SK-N-SH (cell line): Measurements from ENCODE around the gene FMN1. TPM values are rescaled to one million over a fixed set of nuclear protein-coding genes. Genes with fewer than 3 reads are reported as not detected.

Experiments
- CTCF ChIA-PET: fragments of 300-600, 350-600 bp; formaldehyde crosslinking; extraction: SDS; loops from one replicate; lab custom pipeline; 2021; lab: Yijun Ruan, JAX
- POLR2A ChIA-PET: fragments of 350-600 bp; sonication (Branson Sonifier 250); formaldehyde crosslinking; extraction: SDS; loops from one replicate; lab custom pipeline; 2020; ENCODE audit warnings: antibody characterized with exemption, inconsistent platforms; lab: Yijun Ruan, JAX
- DNase-seq: peaks from one replicate; pipeline ENCODE4 v3.0.0; 2012
- H2AFZ ChIP-seq: fragments of 200-600 bp; sonication (generic); 2 replicates; pipeline ENCODE4 v1.8.1; 2016; ENCODE audit warnings: antibody characterized with exemption, mild to moderate bottlenecking, low read depth
- H3F3A ChIP-seq: fragments of 200-600 bp; sonication (generic); replicated peaks from 2 replicates; pipeline ENCODE3; 2016; ENCODE audit warnings: antibody characterized with exemption, mild to moderate bottlenecking; ENCODE audit not compliant: insufficient read depth
- H3K27ac ChIP-seq, 2 experiments: fragments of 200-500 bp in 1 of 2; fragments of 200-600 bp in 1 of 2; sonication (Bioruptor generic) in 1 of 2; sonication (generic), shearing (Covaris generic) in 1 of 2; 2 replicates each; pipeline versions ENCODE4 v1.5.1 to v1.6.1; 2014 to 2016; ENCODE audit warnings: low read depth in 2 of 2, inconsistent platforms in 1 of 2, low read length in 1 of 2, mild to moderate bottlenecking in 1 of 2, mixed read lengths in 1 of 2
- H3K27me3 ChIP-seq: fragments of 200-600 bp; sonication (generic), shearing (Covaris generic); 2 replicates; pipeline ENCODE4 v1.6.1; 2016; ENCODE audit warnings: mixed run types; ENCODE audit not compliant: insufficient read depth
- H3K36me3 ChIP-seq, 2 experiments: fragments of 200-500 bp in 1 of 2; fragments of 200-600 bp in 1 of 2; sonication (Bioruptor generic) in 1 of 2; sonication (generic) in 1 of 2; replicated peaks in 1 of 2; 2 replicates each; pipeline versions ENCODE3 to v1.5.1; 2014 to 2016; ENCODE audit warnings: low read length in 1 of 2, mild to moderate bottlenecking in 1 of 2; ENCODE audit not compliant: insufficient read depth in 2 of 2, control insufficient read depth in 1 of 2
- H3K4me1 ChIP-seq, 2 experiments: fragments of 200-500 bp in 1 of 2; fragments of 200-600 bp in 1 of 2; sonication (Bioruptor generic) in 1 of 2; sonication (generic), shearing (Covaris generic) in 1 of 2; 2 replicates each; pipeline versions ENCODE4 v1.5.1 to v1.6.1; 2014 to 2016; ENCODE audit warnings: low read depth in 1 of 2, low read length in 1 of 2, mixed run types in 1 of 2; ENCODE audit not compliant: insufficient read depth in 2 of 2, control insufficient read depth in 1 of 2
- H3K4me2 ChIP-seq: fragments of 200-600 bp; sonication (generic), shearing (Covaris generic); 2 replicates; pipeline ENCODE4 v1.6.1; 2017; ENCODE audit warnings: mixed run types
- H3K4me3 ChIP-seq, 2 experiments: fragments of 200-500 bp in 1 of 2; fragments of 200-600 bp in 1 of 2; sonication (Bioruptor generic) in 1 of 2; sonication (generic), shearing (Covaris generic) in 1 of 2; 2 replicates each; pipeline versions ENCODE4 v1.5.1 to v1.8.1; 2014 to 2016; ENCODE audit warnings: low read depth in 2 of 2, inconsistent platforms in 1 of 2, low read length in 1 of 2, mild to moderate bottlenecking in 1 of 2, mixed read lengths in 1 of 2, moderate library complexity in 1 of 2
- H3K79me2 ChIP-seq: fragments of 200-600 bp; sonication (generic); 2 replicates; pipeline ENCODE4 v1.8.1; 2017; ENCODE audit warnings: mild to moderate bottlenecking; ENCODE audit not compliant: insufficient read depth
- H3K9ac ChIP-seq: fragments of 200-600 bp; sonication (generic); 2 replicates; pipeline ENCODE4 v1.6.1; 2017; ENCODE audit warnings: mixed run types
- H3K9me2 ChIP-seq: fragments of 200-600 bp; sonication (generic); 2 replicates; pipeline ENCODE4 v1.6.1; 2017; ENCODE audit warnings: mixed run types
- H3K9me3 ChIP-seq: fragments of 200-600 bp; sonication (generic); 2 replicates; pipeline ENCODE4 v1.6.1; 2017; ENCODE audit warnings: mixed run types, mild to moderate bottlenecking, moderate library complexity
- H4K20me1 ChIP-seq: fragments of 200-600 bp; sonication (generic); 2 replicates; pipeline ENCODE4 v1.6.1; 2017; ENCODE audit warnings: mild to moderate bottlenecking, mixed run types; ENCODE audit not compliant: insufficient read depth
- ELF1 ChIP-seq: IDR thresholded peaks from 2 replicates; pipeline ENCODE4 v1.4.0; 2012
- EP300 ChIP-seq, 2 experiments: IDR thresholded peaks; 2 replicates each; pipeline versions ENCODE4 v1.4.0 to v1.6.1; 2012; ENCODE audit warnings: borderline replicate concordance in 1 of 2, low read depth in 1 of 2, low read length in 1 of 2
- FOSL2 ChIP-seq: IDR thresholded peaks from 2 replicates; pipeline ENCODE4 v1.4.0; 2012; ENCODE audit warnings: low read depth, mild to moderate bottlenecking, moderate library complexity, borderline replicate concordance
- FOXJ3 ChIP-seq: sonication (generic); formaldehyde crosslinking; IDR thresholded peaks from 2 replicates; pipeline ENCODE4 v1.5.1; 2020; ENCODE audit warnings: mild to moderate bottlenecking, missing genetic modification reagents
- GATA2 ChIP-seq: sonication (generic); formaldehyde crosslinking; IDR thresholded peaks from 2 replicates; pipeline ENCODE4 v1.5.0; 2020; ENCODE audit warnings: mild to moderate bottlenecking, missing genetic modification reagents
- MXI1 ChIP-seq: IDR thresholded peaks from 2 replicates; pipeline ENCODE4 v1.6.1; 2012; ENCODE audit warnings: mild to moderate bottlenecking, low read depth, low read length, improper control_type of control experiment
- NFIC ChIP-seq: IDR thresholded peaks from 2 replicates; pipeline ENCODE4 v1.4.0; 2012; ENCODE audit warnings: borderline replicate concordance
- NRF1 ChIP-seq: IDR thresholded peaks from 2 replicates; pipeline ENCODE4 v1.6.1; 2012; ENCODE audit warnings: low read depth, mild to moderate bottlenecking, low read length
- PBX3 ChIP-seq: IDR thresholded peaks from 2 replicates; pipeline ENCODE4; 2012
- POLR2AphosphoS5 ChIP-seq: IDR thresholded peaks from 2 replicates; pipeline ENCODE4 v1.6.1; 2012; ENCODE audit warnings: low read depth, low read length
- RAD21 ChIP-seq: IDR thresholded peaks from 2 replicates; pipeline ENCODE4 v1.6.1; 2012; ENCODE audit warnings: mild to moderate bottlenecking, low read length
- SIN3A ChIP-seq: IDR thresholded peaks from 2 replicates; pipeline ENCODE4 v1.6.1; 2012; ENCODE audit warnings: low read depth, mild to moderate bottlenecking, low read length, moderate library complexity, borderline replicate concordance
- TAF1 ChIP-seq: IDR thresholded peaks from 2 replicates; pipeline ENCODE4 v1.6.1; 2012; ENCODE audit warnings: low read depth, mild to moderate bottlenecking, low read length, moderate library complexity, borderline replicate concordance
- TCF12 ChIP-seq: IDR thresholded peaks from 2 replicates; pipeline ENCODE4 v1.4.0; 2012
- WGBS: methylation state at CpG from one replicate; pipeline ENCODE4 v1.1.6; 2017; ENCODE audit warnings: low lambda C conversion rate; 5-methylcytosine and 5-hydroxymethylcytosine counted together
- polyA plus RNA-seq, 3 experiments: library from polyadenylated mRNA; depleted of rRNA; stranded (reverse); fragments of >200 nt; gene quantifications; 2 replicates each; pipeline ENCODE4 v1.2.3, GENCODE V29; 2012
- TF ChIP-seq, protein P1 (sequence below): IDR thresholded peaks from 2 replicates; pipeline ENCODE4 v1.4.0; 2012; ENCODE audit warnings: low read depth, borderline replicate concordance
- TF ChIP-seq, protein P2 (sequence below): IDR thresholded peaks from 2 replicates; pipeline ENCODE4 v1.4.0; 2012; ENCODE audit warnings: low read depth

FMN1 gene
- polyA plus RNA-seq, 1 of the 3 experiments (the other 2 are of a cell fraction) = 9.1 TPM

GRCh38 chr15:33028495-33028894 is 166.0 kb downstream of the FMN1 start:
- H3K27me3 ChIP-seq = no peaks in the 10 kb centered on the region
- peak; percentile 21 for DNase-seq
- H3K79me2 ChIP-seq = peaks cover 99% of the 10 kb centered on the region
- peaks cover 10 to 29% of the 10 kb centered on the region in 2 experiments; a peak in 3 of 4 replicates for H3K4me1 ChIP-seq
- no peaks in the 10 kb centered on the region for H3K9me2 ChIP-seq
- ChIA-PET CTCF (interaction anchor here (0.7 to 3.3 kb wide), 5 partner anchors 10 to 373 kb away, joined by 3 to 18 read pairs (median 3); no protein-coding TSS in a partner anchor), POLR2A (interaction anchor here (0.6 kb wide), 1 partner anchor 42 kb away, joined by 4 read pairs; no protein-coding TSS in a partner anchor)
- no peak for TF ChIP-seq NRF1
- no peak for TF ChIP-seq SIN3A
- TF ChIP-seq ELF1 = no peak
- TF ChIP-seq MXI1 = no peak
- TF ChIP-seq TCF12 = peak; percentile 89
- no peak for TF ChIP-seq EP300 (IDR thresholded peaks at IDR 0.05; ENCODE audit: borderline replicate concordance in 1 of 2, low read depth in 1 of 2, low read length in 1 of 2)
- TF ChIP-seq, protein P1, sequence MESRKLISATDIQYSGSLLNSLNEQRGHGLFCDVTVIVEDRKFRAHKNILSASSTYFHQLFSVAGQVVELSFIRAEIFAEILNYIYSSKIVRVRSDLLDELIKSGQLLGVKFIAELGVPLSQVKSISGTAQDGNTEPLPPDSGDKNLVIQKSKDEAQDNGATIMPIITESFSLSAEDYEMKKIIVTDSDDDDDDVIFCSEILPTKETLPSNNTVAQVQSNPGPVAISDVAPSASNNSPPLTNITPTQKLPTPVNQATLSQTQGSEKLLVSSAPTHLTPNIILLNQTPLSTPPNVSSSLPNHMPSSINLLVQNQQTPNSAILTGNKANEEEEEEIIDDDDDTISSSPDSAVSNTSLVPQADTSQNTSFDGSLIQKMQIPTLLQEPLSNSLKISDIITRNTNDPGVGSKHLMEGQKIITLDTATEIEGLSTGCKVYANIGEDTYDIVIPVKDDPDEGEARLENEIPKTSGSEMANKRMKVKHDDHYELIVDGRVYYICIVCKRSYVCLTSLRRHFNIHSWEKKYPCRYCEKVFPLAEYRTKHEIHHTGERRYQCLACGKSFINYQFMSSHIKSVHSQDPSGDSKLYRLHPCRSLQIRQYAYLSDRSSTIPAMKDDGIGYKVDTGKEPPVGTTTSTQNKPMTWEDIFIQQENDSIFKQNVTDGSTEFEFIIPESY = no peak
- peak; percentile 28; the same call in 1 of the 2 replicates for TF ChIP-seq NFIC
- 0 out of 2 replicates have a peak, but pooled peaks have one; percentile 41 for TF ChIP-seq POLR2AphosphoS5
- TF ChIP-seq FOXJ3 (CRISPR knock-in tag) = no peak
- TF ChIP-seq PBX3 = 0 out of 2 replicates have a peak, but pooled peaks have one; percentile 28
- no peak for TF ChIP-seq RAD21
- TF ChIP-seq GATA2 (CRISPR knock-in tag) = peak; percentile 9; the same call in 1 of the 2 replicates
- TF ChIP-seq, protein P2, sequence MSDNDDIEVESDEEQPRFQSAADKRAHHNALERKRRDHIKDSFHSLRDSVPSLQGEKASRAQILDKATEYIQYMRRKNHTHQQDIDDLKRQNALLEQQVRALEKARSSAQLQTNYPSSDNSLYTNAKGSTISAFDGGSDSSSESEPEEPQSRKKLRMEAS = peak; percentile 67
- TF ChIP-seq FOSL2 = no peak
- no peak for TF ChIP-seq TAF1
- peaks cover 15% of the 10 kb centered on the region for H3F3A ChIP-seq
- H4K20me1 ChIP-seq = peaks cover 76% of the 10 kb centered on the region
- H3K4me2 ChIP-seq = no peak overlapping the region
- no peak overlapping the region for H3K9ac ChIP-seq
- no peaks in the 10 kb centered on the region for H3K9me3 ChIP-seq
- peak overlapping the region; percentile 9 to 47; a peak in 3 of 4 replicates for H3K27ac ChIP-seq
- H2AFZ ChIP-seq = no peak overlapping the region
- H3K36me3 ChIP-seq = no peaks in the 10 kb centered on the region
- WGBS = 54% methylated on average over 4 of the region's 4 CpGs
- H3K4me3 ChIP-seq = no peak overlapping the region
